MV-4-11 (cell line): ENCODE measurements around the gene SLC35A5.
"Not testable (repeated sequence)": the region's sequence is repeated elsewhere in the genome, so short reads cannot be mapped to it uniquely, and the experiment has no call there.

ENCODE experiments used
- DNase-seq: peaks from one replicate; lab custom pipeline; 2025; lab: John Stamatoyannopoulos, UW

The SLC35A5 gene

GRCh38 chr3:112561734-112562529, at the start of gene SLC35A5, which contains the start of gene ATG3:
Gene SLC35A5 (plus strand): TSS chr3:112562045. CDS start chr3:112563404, 1,359 bp downstream.
Gene ATG3 (minus strand): TSS chr3:112561962. CDS start chr3:112561528, 434 bp downstream.
- DNase-seq: peak; percentile 99

DNA sequence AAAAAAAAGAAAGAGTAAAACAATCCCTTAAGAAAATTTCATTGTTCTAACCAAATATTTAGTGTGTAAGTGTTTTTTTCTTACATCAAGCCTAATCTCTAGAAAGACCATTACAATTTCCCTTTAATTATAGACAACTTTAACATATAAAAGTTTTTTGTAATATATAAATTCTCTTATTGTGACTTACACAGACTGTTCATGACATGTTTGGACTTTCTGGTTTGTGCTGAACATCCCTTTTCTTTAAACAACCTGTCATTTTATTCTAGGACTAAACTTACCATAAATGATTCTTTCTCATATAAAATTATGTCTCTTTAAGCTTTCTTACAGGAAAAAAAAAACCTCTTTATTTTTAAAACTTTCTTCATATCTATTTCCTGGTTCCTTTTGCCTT, 49.5 kb upstream of the SLC35A5 start:
- no peak for DNase-seq

DNA sequence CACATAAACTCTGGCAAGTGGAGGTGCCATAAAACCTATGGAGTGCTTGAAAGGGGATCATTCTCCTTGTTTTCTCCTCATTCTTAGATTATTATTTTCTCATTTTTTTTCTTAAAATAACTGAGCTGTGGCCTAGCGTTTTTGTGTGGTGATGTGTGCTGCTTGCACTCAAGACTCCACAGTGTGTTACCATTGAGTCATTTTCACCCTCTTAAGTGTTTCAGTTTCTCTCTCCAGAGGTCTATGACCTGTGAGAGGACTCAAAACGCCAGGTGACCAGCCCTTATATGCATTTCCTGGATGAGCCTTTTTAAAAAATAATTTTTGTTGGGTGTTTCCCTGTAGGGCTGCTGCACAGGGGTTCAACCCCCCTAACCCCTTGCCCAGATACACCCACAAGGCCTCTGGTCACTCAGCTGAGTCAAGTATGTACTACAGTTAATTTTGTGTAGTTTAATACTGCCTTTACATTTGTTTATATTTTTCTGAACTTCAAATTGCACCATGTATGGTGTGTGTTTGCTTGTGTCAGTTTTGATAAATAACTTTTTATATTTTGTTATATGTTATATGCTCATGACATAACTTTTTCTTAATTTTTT, 47.2 kb upstream of the SLC35A5 start:
- no peak for DNase-seq

GRCh38 chr3:112518970-112519369, 42.9 kb upstream of the SLC35A5 start:
- DNase-seq: not testable (repeated sequence)

GRCh38 chr3:112519424-112520001, 42.3 kb upstream of the SLC35A5 start:
- peak; percentile 67 for DNase-seq

GRCh38 chr3:112524127-112524526, 37.7 kb upstream of the SLC35A5 start:
- not testable (repeated sequence) for DNase-seq

GRCh38 chr3:112530573-112530972, 31.3 kb upstream of the SLC35A5 start:
- no peak for DNase-seq

DNA sequence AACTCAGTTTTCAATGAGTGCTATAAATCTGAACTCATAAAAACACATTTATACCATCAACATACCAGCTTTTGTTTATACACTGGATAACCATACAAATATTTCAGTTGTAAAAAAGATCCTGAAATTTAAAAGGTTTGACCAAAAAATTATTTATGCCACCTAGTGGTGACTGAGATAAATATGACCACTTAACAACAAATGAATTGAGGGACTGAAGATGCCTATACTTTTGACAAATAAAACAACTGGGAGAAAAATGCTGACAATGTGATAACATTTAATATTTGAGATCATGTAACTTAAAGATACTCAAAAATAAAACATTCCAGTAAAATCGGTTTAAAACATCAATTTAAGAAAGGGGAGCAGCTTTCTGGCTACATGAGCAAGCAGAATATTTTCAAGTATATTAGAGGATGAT, 30.5 kb upstream of the SLC35A5 start:
- peak; percentile 20 for DNase-seq

GRCh38 chr3:112539825-112540650, 21.8 kb upstream of the SLC35A5 start:
- DNase-seq: peak; percentile 51

GRCh38 chr3:112546216-112546759, 15.6 kb upstream of the SLC35A5 start:
- DNase-seq: no peak

- no peak for DNase-seq
Observed at GRCh38 chr3:112550859-112551258, 11.0 kb upstream of the SLC35A5 start.

GRCh38 chr3:112555535-112556170, 6.2 kb upstream of the SLC35A5 start:
- peak; percentile 52 for DNase-seq

DNA sequence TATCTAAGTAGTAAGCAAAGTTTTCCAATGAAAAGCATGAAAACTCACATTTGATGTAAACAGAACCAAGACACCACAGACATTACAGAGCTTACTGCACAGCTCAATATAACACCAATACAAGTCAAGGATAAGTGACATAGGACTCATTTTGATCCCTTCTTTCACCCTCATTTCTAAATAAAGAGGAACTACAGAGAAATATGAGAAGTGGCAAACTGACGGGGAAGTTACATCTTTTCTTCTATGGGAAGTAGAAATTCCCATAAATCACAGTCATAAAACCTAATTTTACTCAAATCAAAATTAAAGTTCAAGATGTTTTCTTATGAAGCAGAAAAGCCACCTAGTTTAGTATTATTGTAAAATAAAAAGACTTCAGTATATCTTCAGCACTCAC, 3.9 kb upstream of the SLC35A5 start:
- peak; percentile 84 for DNase-seq

DNA sequence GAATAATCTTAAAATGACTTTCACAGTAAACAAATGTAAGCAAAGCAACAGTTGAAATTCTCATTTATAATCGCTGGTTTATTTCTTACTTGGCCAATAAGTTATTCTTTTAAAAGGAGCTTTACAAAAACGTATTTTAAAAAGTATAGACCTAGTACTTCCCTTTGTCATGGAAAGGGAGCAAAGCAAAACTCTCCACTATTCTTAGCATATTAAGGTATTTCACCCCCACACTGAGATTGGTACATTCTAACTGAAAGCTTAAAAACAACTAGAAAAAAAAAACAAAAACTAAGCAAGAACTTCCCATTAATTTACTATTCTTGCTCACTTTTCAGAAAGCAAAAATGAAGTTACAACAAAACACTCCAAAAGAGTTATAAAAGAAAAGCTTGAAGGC, 1.5 kb upstream of the SLC35A5 start:
- DNase-seq: no peak

- DNase-seq: peak; percentile 53
Observed at GRCh38 chr3:112560721-112561483, 943 bp upstream of the SLC35A5 start.

DNA sequence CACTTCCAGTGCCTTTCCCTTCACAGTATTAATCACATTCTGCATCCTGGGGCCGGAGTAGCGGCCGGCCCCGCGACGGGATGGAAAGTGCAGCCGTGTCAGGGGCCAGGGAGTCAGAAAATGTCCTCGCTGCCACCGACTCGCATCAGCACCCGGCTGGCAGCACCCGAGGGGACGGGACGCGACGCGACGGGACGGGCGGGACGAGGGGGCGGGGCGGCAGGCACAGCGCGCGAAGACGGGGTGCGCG, 436 bp upstream of the SLC35A5 start:
- DNase-seq: no peak

- DNase-seq: not testable (repeated sequence)
Observed at GRCh38 chr3:112564247-112564939, 2.5 kb downstream of the SLC35A5 start.

GRCh38 chr3:112564940-112565305, 3.1 kb downstream of the SLC35A5 start:
- no peak for DNase-seq

DNA sequence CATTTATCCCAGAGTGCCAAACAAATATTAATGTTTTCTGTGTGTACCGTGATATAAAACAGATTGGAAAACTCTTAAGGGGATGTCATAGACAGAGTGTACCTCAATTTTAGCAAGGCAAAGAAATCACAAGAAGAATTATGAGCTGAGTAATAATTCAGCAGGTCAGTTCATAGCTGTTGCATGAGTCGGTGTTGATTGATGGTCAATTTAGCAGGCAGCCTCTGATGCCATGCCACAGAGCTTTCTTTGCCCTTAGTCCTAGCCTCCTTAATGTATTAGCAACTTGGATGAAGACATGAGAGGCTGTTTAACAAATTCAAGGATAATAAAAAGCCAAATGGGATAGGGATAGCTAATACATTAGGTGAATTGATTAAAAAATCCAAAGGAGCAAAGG, 6.8 kb downstream of the SLC35A5 start:
- no peak for DNase-seq

GRCh38 chr3:112569265-112569664, 7.4 kb downstream of the SLC35A5 start:
- DNase-seq: no peak
